Epidermal melanocyte (primary cell): Measurements from ENCODE around the gene PAX6.

Source experiments
- DNase-seq: peaks from one replicate; pipeline ENCODE4 v3.0.0; 2011; ENCODE audit warnings: low spot score; ENCODE audit not compliant: insufficient read length

The PAX6 gene

DNA sequence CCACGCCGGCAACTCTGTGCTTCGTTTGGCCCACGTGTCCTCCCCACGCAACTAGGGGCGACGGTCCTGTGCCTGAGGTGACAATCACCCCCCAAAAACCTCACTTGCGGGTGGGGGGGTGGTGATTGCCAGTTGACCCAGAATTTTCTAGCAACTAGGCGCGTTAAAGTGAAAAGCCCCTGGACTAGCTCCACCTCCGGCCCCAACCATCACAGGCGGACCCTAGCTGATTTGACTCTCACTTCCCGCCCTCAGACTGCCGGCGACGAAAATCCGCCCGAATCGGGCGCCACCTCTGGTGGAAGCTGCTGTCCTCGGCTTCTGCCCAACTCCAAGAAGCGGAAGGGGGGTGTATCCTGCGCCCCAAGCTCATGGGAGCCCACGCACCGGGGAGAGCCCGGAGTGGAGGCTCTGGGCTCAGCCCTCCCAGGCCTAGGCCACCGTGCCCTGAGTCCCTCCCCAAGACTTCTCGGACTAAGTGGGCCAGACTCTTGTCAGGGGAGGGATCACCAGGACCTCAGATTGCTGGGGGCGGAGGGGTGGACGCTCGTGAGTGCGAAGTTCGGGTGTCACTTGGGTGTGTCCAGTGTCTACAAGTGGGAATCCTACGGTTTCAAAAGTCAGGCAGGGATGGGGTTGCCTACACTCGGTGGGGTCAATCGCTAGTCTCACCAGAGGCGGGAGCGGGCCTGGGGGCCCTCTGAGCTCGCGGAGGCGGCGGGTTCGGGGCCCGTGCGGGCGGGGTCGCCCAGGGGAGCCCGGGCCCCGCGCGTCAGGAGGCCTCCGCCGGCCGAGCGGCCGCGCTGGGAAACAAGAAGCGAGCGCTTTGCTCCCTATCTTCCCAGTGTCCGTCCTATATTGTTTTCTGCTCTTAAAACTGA lies 12.3 kb downstream of the PAX6 start:
- no peak for DNase-seq

DNA sequence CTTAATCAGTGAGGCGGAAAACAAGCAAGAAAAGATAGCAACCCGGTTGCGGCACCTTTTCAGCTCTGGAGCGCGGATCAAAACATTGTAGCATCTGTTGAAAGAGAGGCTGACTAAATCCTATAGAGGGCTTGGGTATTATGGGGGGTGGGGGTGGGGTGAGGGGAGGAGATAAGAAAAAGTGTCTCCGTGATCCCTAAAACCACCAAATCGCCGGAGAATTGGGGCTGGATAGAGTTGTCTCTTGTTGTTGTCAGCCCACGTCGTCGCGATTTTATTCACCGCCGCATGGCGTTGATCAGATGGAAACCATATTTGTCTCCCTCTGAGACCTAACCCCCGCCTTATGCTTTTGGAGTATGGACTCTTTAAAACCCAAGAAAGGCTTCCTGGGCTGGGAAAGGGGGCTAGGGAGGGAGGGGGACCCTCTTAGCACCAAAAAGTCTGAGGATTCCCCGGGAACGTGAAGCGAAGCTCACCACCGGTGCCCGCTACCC lies 13.0 kb downstream of the PAX6 start:
- DNase-seq, result no peak

DNA sequence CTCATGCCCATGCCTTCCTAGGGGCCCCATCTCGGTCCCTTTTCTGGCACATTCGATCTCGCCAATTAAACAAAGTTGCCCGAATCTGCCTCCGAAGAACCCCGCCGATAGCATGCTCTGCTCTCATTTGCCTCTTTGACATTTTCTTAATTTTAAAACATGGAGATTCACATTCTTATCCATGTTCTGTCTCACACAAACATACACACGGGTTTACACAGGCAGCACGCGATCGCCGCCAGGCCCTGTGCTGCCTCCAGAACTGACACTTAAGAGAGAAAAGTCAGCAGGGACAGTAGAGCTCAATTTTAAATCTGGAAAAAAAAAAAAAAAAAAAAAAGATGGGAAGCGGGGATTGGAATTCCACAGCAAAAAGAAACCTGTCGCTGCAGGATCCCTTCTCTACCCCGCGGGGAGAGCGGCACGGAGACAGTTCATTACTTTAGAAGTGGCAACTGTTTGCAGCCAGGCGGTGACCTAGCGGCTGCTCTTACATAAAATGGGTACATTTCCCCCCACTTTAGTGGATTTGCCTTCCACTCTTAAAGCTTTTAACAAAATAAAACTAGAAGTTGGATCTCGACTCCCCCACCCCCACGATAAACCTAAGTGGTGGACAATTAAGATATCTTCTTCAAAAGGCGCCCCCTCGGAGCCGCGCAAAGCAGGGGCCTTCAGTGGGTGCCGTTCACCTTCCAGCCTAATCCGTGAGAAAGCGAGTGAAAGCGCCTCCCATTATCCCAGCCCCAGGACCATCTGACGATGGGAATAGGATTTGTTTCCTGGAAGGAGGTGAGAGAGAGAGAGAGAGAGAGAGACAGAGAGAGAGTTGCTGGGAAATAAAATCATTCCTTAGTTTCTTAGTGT lies 13.7 kb downstream of the PAX6 start:
- DNase-seq, result no peak

DNA sequence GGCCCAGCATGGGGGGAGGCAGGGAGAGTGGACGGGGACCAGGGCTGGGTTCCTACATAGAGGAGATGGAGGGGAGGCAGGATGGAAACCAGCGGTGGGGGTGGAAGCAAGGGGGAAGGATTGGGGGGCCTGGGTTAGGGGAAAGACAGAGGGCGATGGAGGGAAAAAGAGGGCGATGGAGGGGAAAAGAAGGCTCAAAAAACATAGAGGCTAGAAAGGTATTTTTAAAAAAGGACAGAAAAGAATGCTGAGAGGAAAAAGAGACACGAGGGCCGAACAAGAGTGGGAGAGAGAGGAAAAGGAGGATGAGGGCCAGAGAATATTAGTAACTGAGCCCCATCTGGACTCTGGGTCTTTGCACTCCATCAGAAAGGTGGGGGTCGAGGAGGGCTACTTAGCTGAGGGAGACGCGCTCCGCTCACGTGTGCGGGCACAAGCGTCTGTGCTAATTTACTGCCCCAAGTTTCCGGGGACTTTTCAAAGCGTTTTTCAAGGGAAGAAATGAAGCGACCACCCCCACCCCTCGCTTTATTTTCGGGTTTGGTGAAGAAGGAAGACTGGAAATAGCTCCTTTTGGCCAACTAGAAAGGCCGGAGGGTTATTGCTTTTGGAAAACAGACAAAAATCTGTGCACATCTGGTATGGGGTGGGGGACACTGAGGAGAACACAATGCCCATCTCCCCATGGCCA lies 14.5 kb downstream of the PAX6 start:
- no peak for DNase-seq

DNA sequence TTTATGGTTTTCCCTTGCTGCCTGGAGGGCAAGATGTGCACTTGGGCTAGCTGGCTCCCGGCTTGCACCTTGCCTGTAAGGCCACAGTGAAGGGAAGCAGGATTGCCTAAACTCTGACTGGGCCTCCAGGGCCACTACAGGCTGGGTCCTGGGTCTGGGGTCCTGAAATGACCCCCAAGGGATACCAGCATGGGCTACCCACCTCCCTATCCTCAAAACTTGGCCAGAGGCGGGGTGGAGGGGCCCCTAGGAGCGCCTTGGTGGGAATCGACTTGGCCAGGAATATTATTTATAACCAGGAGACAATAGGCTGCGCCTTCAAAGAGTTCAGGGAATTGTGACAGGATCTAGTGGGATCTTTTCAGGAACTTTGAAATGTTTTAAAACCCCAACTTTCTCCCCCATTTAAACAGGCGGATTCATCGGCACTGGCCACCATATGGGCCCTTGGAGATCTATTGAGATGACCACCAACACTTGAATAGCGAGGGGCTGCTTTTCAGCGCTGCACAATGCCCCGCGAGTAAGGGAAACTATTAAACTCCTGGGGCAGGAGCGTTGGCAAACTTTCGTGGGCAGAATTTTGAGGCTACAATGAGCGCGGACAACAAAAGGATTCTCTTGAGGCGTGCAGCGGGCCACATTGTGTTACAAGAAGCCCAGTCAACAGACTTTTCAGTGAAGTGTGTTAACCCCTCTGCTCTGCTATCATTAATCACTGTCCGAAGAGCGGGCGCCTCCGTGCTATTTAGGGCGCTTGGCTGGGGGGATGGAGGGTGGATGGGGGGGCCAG lies 15.2 kb downstream of the PAX6 start:
- DNase-seq, result no peak

DNA sequence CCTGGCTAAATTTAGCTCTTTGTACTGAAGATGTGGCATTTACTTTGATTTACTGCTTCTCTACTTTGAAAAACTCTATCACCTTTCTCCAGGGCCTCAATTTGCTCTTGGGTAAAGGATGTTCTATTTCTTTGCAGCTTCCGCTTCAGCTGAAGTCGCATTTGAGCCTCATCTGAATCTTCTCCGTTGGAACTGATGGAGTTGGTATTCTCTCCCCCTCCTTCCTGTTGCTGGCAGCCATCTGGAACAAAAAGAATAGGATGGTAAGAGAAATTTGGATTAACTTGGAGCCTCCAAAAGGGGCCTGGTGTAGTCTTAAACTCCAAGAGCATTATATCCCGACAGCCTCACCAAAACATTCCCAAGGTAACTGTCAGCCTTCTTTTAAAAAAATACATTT lies 16.6 kb downstream of the PAX6 start:
- no peak for DNase-seq

DNA sequence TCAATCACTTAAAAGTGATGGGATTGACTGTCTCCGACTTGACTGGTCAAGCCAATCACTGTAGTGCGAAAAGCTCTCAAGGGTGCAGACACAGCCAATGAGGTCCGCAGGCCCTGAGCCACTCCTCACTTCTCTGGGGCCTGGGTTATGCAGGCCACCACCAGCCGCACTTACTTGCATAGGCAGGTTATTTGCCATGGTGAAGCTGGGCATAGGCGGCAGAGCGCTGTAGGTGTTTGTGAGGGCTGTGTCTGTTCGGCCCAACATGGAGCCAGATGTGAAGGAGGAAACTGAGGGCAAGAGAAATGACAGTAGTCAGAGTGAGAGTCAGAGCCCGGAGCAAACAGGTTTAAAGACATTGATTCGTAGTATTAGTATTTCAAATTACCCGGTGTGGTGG lies 17.9 kb downstream of the PAX6 start:
- no peak for DNase-seq

DNA sequence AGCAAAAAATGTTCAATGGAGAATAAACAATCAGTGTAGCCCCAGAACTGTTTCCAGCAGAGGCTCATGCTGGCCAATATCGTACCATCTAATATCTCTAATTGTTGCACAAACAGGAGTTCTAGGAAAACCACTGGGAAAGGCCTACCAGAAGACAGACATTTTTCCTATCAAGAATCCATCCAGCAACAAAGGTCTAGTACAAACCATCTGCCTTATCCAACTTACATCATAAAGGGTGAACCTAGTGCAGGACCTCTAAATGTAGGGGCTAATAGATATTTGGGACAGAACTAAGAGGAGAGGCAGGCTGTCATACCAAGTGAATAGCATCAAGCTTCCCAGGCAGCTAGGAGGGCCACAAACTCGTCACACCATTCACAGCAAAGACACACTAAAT lies 18.7 kb downstream of the PAX6 start:
- DNase-seq, result no peak

DNA sequence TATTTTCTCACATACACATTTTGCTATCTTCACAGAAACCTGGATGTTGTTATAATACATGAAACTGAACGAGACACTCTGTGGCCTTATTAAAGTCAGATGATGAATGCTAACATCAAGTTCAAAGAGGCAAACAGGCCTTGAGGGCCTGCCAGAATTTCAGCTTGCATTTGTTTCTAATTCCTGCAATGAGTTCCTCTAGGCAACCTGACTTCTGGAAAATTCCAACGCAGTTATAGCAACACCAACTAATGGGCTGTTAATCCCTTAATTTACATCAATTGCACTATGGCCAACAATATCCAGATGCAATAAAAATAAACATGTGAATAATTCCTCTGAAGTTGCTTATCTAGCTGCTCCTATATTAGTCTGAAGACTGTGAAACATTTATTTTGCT lies 19.1 kb downstream of the PAX6 start:
- no peak for DNase-seq

DNA sequence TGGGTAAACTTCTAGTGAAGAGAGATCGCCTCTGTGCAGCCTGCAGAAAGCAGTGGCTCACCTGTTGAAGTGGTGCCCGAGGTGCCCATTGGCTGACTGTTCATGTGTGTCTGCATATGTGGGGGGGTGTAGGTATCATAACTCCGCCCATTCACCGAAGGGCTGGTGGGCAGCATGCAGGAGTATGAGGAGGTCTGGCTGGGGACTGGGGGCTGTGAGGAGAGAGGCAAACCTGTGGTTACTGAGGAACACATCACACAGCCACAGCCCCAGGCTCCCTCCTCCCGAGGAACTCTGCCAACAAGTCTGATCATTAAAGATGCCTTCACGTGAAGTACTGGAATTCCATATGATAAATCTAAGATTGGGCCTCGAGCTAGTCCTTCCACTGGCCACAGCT lies 20.5 kb downstream of the PAX6 start:
- DNase-seq, result no peak

DNA sequence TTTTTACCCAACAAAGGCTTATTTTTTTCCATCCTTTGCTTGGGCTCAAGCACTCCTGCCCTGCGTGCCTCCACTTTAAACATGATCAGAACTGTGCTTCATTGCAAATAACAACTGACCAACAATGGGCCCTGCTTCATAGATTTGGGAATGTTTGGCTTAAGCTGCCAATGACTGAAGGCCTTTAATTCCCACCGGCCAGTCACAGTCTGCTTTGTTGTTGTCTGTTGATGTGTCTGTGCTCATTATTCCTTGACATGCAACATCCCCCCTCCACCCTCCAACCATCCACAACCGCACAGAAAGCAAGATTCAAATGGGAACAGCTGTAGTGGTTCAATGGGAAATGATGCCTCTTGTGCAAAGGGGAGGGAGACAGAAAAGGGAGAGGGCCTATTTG lies 23.0 kb downstream of the PAX6 start:
- no peak for DNase-seq

DNA sequence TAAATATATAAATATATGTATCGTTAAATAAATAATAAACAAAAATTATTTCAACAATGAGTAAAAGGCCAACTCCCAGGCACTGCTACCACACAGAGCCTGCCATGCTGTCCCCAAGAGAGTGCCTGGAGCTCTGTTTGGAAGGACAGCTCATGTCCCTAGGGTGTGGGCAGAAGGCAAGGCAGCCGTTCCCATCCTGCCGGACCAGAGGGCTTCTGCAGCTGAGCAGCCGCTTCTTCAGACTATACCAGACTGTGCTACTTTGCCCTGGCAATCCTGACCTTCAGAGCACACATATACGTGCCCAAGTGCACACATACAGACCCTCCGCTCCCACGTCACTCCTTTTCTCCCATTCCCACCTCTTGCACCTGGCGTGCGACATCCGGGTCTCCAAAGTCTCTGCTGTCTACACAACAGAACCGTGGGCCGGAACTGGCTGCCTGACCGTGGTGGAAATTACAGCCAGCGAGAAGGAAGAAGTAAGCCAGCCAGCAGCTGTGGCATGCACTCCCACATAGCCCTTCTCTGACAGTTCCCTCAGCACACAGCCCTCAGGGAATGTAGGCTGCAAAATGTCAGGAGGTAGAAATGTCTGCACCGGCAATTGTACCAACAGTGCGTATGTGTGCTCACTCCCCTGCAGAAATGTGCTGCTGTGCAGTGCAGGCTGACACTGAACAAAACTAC lies 24.0 kb downstream of the PAX6 start:
- no peak for DNase-seq

DNA sequence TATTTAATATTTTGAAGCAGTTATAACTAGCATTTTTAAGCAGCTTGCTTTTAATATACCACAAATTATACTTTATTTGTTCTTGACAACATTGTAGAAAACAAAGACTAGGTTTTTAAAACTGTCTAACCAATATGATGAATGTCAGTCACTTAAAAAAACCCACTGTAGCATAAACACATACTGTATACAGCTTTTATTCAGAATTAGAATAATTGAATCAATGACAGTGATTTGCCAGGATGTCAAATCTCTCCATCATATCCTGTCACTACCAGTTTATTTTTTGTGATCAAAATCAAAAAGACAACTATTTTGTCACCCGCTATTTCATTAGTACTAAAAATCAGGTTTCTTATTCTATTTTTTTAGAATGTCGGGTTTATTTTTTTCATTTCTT lies 26.5 kb downstream of the PAX6 start:
- DNase-seq, result no peak

DNA sequence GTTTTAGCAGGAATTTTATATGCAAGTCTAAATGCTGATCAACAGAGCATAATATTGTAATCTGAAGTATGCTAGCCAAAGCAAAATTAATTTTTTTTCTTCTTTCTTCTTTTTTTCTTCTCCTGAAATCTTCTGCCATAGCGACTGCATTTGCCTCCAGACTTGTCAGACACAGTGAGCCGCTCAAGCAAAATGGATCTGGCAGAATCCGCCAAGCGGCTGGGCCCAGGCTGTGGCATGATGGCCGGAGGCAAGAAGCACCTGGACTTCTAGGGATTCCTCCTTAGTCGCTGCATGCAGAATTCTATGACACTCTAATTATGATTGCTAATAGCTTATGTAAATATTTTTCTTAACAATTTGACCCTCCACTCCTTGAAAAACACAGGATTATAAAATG lies 27.9 kb downstream of the PAX6 start:
- DNase-seq, result no peak

DNA sequence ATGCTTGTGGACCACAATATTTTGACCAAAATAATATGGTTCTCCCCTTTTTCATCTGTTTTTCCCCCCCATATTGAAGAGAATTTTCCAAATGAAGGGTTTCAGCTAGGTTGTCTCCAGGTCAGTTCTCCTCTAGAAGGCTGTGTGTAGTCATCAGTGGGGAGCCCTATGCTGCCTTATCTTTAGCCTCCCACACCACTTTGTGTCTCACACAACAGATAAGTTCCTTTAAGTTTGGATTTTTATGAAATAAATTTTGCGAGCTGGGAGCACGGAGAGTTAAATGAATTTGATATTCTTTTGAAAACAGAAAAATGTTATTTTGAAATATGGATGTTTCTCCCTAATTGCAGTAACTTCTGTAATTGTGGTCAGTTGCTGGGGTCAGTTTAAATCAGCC lies 28.9 kb downstream of the PAX6 start:
- DNase-seq, result no peak

DNA sequence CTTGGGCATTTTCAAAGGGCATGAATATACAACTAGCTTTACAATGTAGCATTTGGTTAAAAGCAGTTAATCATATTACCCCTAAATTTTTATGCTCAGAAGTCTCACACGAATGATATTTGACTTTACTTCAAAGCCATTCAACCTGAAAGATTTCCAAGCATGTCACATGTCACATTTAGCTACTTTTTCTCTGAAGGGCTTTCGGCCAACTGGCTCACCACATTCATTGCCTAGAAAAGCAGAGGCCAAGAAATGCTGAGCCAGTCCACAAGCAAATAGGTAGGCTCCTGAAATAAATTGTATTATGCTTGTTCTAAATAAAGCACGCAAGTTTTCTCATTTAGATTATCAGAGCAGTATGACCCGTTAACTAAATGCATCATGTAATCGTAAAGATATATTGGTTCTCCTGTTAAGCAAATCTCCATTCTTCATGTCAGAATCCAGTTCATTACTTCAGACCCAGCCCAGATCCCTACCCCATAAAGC lies 30.6 kb downstream of the PAX6 start:
- no peak for DNase-seq

DNA sequence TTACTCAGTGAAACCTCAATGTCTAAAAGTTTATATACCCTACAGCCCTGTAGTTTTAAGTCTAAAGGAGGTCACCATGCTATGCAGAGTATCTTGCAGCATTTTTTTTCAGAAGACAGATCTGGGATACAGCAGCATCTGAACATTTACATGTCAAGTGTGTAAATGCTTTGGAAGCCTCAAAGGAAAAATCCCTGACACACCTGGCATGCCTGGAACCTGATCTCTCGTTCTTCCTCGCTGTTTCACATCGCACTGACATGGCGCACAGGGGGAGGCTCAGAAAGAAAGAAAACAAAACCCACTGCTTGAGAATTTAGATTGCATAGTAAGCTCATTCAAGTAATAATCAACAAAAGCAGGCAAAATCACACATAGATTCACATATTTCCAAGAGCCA lies 31.0 kb downstream of the PAX6 start:
- no peak for DNase-seq

DNA sequence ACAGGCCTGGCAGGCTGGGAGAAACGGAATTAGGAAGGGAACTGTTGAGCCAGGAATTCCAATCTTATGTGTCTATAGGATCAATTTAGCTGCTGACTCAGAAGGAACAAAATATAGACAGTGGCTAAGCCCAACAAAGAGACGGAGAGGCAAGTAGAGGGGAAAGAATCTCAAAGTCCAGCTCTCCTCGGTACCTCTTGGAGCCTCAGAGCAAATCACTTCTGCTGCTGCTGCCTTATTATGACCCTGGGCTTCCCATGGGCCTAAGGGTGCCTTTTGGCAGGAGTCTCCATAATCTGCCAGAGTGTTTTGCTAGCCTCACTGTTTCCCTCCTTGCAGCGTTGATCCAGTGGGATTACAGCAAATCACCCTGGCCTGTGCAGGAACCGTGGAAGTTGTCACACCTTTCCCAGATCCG lies 31.7 kb downstream of the PAX6 start:
- no peak for DNase-seq

DNA sequence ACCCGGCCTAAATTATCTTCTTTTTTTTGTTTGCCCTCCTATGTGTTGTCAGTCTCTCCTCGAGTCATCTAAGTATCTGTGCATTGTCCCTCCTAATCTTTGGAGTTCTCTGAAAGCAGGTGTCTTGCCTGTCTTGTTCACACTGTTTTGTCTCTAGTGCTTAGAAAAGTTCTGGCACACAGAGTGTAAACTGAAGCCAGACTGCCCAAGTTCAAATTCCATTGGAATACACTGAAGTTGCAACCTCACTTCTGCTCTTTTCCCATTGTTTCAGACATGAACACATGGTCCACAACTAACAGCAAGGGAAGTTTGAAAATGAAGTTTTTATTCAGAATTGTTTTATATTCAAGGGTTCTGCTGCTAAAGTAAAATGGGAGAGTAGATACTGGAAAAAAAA lies 38.7 kb downstream of the PAX6 start:
- no peak for DNase-seq

DNA sequence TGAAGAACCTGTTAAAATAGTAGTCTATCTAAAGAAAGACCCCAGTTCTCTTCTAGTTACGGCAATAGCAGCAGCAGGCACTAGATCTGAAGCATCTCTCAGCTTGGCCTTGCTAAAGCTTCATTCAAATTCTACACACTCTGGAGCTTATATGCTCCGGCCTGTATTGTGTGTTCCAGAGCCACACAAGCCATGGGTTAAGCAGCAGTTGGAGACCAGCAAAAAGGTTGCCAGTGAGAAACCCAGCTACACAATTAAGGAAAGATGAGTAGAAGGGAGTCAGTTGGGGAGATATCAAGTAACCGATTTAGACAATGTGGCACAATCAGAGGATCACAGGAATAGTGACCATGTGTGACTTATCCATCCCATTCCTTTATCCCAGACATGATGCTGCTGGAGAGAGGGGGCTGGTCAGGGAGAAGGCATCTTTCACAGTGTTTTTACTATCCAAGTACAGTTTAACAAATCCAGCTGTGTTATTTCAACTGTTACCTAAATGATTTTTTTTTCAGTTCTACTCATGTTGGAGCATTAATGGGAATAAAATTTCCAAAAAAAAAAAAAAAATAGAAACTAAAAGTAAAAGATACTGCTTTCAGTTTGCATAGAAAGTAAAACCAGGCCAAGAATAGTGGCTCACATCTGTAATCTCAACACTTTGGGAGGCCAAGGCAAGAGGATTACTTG lies 41.0 kb downstream of the PAX6 start:
- DNase-seq, result no peak
